SK-N-SH (cell line): ENCODE data around the gene RAB19. TPM values are rescaled to one million over a fixed set of nuclear protein-coding genes. Genes with fewer than 3 reads are reported as not detected.

Experiments used
- CTCF ChIA-PET: fragments of 300-600, 350-600 bp; formaldehyde crosslinking; extraction: SDS; loops from one replicate; lab custom pipeline; 2021; lab: Yijun Ruan, JAX
- POLR2A ChIA-PET: fragments of 350-600 bp; sonication (Branson Sonifier 250); formaldehyde crosslinking; extraction: SDS; loops from one replicate; lab custom pipeline; 2020; ENCODE audit warnings: antibody characterized with exemption, inconsistent platforms; lab: Yijun Ruan, JAX
- DNase-seq: peaks from one replicate; pipeline ENCODE4 v3.0.0; 2012
- H2AFZ ChIP-seq: fragments of 200-600 bp; sonication (generic); 2 replicates; pipeline ENCODE4 v1.8.1; 2016; ENCODE audit warnings: antibody characterized with exemption, mild to moderate bottlenecking, low read depth
- H3F3A ChIP-seq: fragments of 200-600 bp; sonication (generic); replicated peaks from 2 replicates; pipeline ENCODE3; 2016; ENCODE audit warnings: antibody characterized with exemption, mild to moderate bottlenecking; ENCODE audit not compliant: insufficient read depth
- H3K27ac ChIP-seq, 2 experiments: fragments of 200-500 bp in 1 of 2; fragments of 200-600 bp in 1 of 2; sonication (Bioruptor generic) in 1 of 2; sonication (generic), shearing (Covaris generic) in 1 of 2; 2 replicates each; pipeline versions ENCODE4 v1.5.1 to v1.6.1; 2014 to 2016; ENCODE audit warnings: low read depth in 2 of 2, inconsistent platforms in 1 of 2, low read length in 1 of 2, mild to moderate bottlenecking in 1 of 2, mixed read lengths in 1 of 2
- H3K27me3 ChIP-seq: fragments of 200-600 bp; sonication (generic), shearing (Covaris generic); 2 replicates; pipeline ENCODE4 v1.6.1; 2016; ENCODE audit warnings: mixed run types; ENCODE audit not compliant: insufficient read depth
- H3K36me3 ChIP-seq, 2 experiments: fragments of 200-500 bp in 1 of 2; fragments of 200-600 bp in 1 of 2; sonication (Bioruptor generic) in 1 of 2; sonication (generic) in 1 of 2; replicated peaks in 1 of 2; 2 replicates each; pipeline versions ENCODE3 to v1.5.1; 2014 to 2016; ENCODE audit warnings: low read length in 1 of 2, mild to moderate bottlenecking in 1 of 2; ENCODE audit not compliant: insufficient read depth in 2 of 2, control insufficient read depth in 1 of 2
- H3K4me1 ChIP-seq, 2 experiments: fragments of 200-500 bp in 1 of 2; fragments of 200-600 bp in 1 of 2; sonication (Bioruptor generic) in 1 of 2; sonication (generic), shearing (Covaris generic) in 1 of 2; 2 replicates each; pipeline versions ENCODE4 v1.5.1 to v1.6.1; 2014 to 2016; ENCODE audit warnings: low read depth in 1 of 2, low read length in 1 of 2, mixed run types in 1 of 2; ENCODE audit not compliant: insufficient read depth in 2 of 2, control insufficient read depth in 1 of 2
- H3K4me2 ChIP-seq: fragments of 200-600 bp; sonication (generic), shearing (Covaris generic); 2 replicates; pipeline ENCODE4 v1.6.1; 2017; ENCODE audit warnings: mixed run types
- H3K4me3 ChIP-seq, 2 experiments: fragments of 200-500 bp in 1 of 2; fragments of 200-600 bp in 1 of 2; sonication (Bioruptor generic) in 1 of 2; sonication (generic), shearing (Covaris generic) in 1 of 2; 2 replicates each; pipeline versions ENCODE4 v1.5.1 to v1.8.1; 2014 to 2016; ENCODE audit warnings: low read depth in 2 of 2, inconsistent platforms in 1 of 2, low read length in 1 of 2, mild to moderate bottlenecking in 1 of 2, mixed read lengths in 1 of 2, moderate library complexity in 1 of 2
- H3K79me2 ChIP-seq: fragments of 200-600 bp; sonication (generic); 2 replicates; pipeline ENCODE4 v1.8.1; 2017; ENCODE audit warnings: mild to moderate bottlenecking; ENCODE audit not compliant: insufficient read depth
- H3K9ac ChIP-seq: fragments of 200-600 bp; sonication (generic); 2 replicates; pipeline ENCODE4 v1.6.1; 2017; ENCODE audit warnings: mixed run types
- H3K9me2 ChIP-seq: fragments of 200-600 bp; sonication (generic); 2 replicates; pipeline ENCODE4 v1.6.1; 2017; ENCODE audit warnings: mixed run types
- H3K9me3 ChIP-seq: fragments of 200-600 bp; sonication (generic); 2 replicates; pipeline ENCODE4 v1.6.1; 2017; ENCODE audit warnings: mixed run types, mild to moderate bottlenecking, moderate library complexity
- H4K20me1 ChIP-seq: fragments of 200-600 bp; sonication (generic); 2 replicates; pipeline ENCODE4 v1.6.1; 2017; ENCODE audit warnings: mild to moderate bottlenecking, mixed run types; ENCODE audit not compliant: insufficient read depth
- CHD2 ChIP-seq: fragments of 150-350 bp; IDR thresholded peaks from 2 replicates; pipeline ENCODE4 v1.6.1; 2018; ENCODE audit warnings: low read length; ENCODE audit not compliant: partially characterized antibody
- ELF1 ChIP-seq: IDR thresholded peaks from 2 replicates; pipeline ENCODE4 v1.4.0; 2012
- EP300 ChIP-seq, 2 experiments: IDR thresholded peaks; 2 replicates each; pipeline versions ENCODE4 v1.4.0 to v1.6.1; 2012; ENCODE audit warnings: borderline replicate concordance in 1 of 2, low read depth in 1 of 2, low read length in 1 of 2
- FOSL2 ChIP-seq: IDR thresholded peaks from 2 replicates; pipeline ENCODE4 v1.4.0; 2012; ENCODE audit warnings: low read depth, mild to moderate bottlenecking, moderate library complexity, borderline replicate concordance
- FOXJ3 ChIP-seq: sonication (generic); formaldehyde crosslinking; IDR thresholded peaks from 2 replicates; pipeline ENCODE4 v1.5.1; 2020; ENCODE audit warnings: mild to moderate bottlenecking, missing genetic modification reagents
- GABPA ChIP-seq: IDR thresholded peaks from 2 replicates; pipeline ENCODE4 v1.4.0; 2012; ENCODE audit warnings: low read depth, mild to moderate bottlenecking
- GATA2 ChIP-seq: sonication (generic); formaldehyde crosslinking; IDR thresholded peaks from 2 replicates; pipeline ENCODE4 v1.5.0; 2020; ENCODE audit warnings: mild to moderate bottlenecking, missing genetic modification reagents
- MAX ChIP-seq: IDR thresholded peaks from 2 replicates; pipeline ENCODE4 v1.4.0; 2012; ENCODE audit warnings: low read depth
- MXI1 ChIP-seq: IDR thresholded peaks from 2 replicates; pipeline ENCODE4 v1.6.1; 2012; ENCODE audit warnings: mild to moderate bottlenecking, low read depth, low read length, improper control_type of control experiment
- NFIC ChIP-seq: IDR thresholded peaks from 2 replicates; pipeline ENCODE4 v1.4.0; 2012; ENCODE audit warnings: borderline replicate concordance
- RCOR1 ChIP-seq: fragments of 150-350 bp; IDR thresholded peaks from 2 replicates; pipeline ENCODE4 v1.6.1; 2017; ENCODE audit warnings: antibody characterized with exemption, low read length
- RXRA ChIP-seq: IDR thresholded peaks from 2 replicates; pipeline ENCODE4 v1.4.0; 2012; ENCODE audit warnings: low read depth, mild to moderate bottlenecking, borderline replicate concordance
- SIN3A ChIP-seq: IDR thresholded peaks from 2 replicates; pipeline ENCODE4 v1.6.1; 2012; ENCODE audit warnings: low read depth, mild to moderate bottlenecking, low read length, moderate library complexity, borderline replicate concordance
- TAF1 ChIP-seq: IDR thresholded peaks from 2 replicates; pipeline ENCODE4 v1.6.1; 2012; ENCODE audit warnings: low read depth, mild to moderate bottlenecking, low read length, moderate library complexity, borderline replicate concordance
- TEAD4 ChIP-seq: IDR thresholded peaks from 2 replicates; pipeline ENCODE4 v1.4.0; 2012; ENCODE audit warnings: mild to moderate bottlenecking, borderline replicate concordance; ENCODE audit not compliant: insufficient read depth
- USF1 ChIP-seq: IDR thresholded peaks from 2 replicates; pipeline ENCODE4 v1.4.0; 2012; ENCODE audit warnings: low read depth, borderline replicate concordance
- USF2 ChIP-seq: fragments of 150-350 bp; IDR thresholded peaks from 2 replicates; pipeline ENCODE4 v1.6.1; 2017; ENCODE audit warnings: antibody characterized with exemption, low read length, low read depth, borderline replicate concordance
- WGBS: methylation state at CpG from one replicate; pipeline ENCODE4 v1.1.6; 2017; ENCODE audit warnings: low lambda C conversion rate; 5-methylcytosine and 5-hydroxymethylcytosine counted together
- polyA plus RNA-seq, 3 experiments: library from polyadenylated mRNA; depleted of rRNA; stranded (reverse); fragments of >200 nt; gene quantifications; 2 replicates each; pipeline ENCODE4 v1.2.3, GENCODE V29; 2012

Gene RAB19
- polyA plus RNA-seq, 1 of the 3 experiments (the other 2 are of a cell fraction): not detected

GRCh38 chr7:140358412-140359051 lies 45.3 kb upstream of the RAB19 start:
- H3K27me3 ChIP-seq: no peaks in the 10 kb centered on the region
- ChIA-PET POLR2A (no interaction called here), CTCF (no interaction called here)
- H3K9ac ChIP-seq: no peak overlapping the region
- H3K9me3 ChIP-seq: no peaks in the 10 kb centered on the region
- H2AFZ ChIP-seq: no peak overlapping the region
- H3K27ac ChIP-seq: no peak overlapping the region
- H4K20me1 ChIP-seq: no peaks in the 10 kb centered on the region
- peaks cover 12 to 28% of the 10 kb centered on the region in 2 experiments for H3K36me3 ChIP-seq
- no peaks in the 10 kb centered on the region for H3K9me2 ChIP-seq
- DNase-seq: no peak
- no peak overlapping the region for H3K4me3 ChIP-seq
- H3K79me2 ChIP-seq: no peaks in the 10 kb centered on the region
- no peak overlapping the region for H3K4me2 ChIP-seq
- WGBS: 91% methylated on average over 10 of the region's 10 CpGs
- no peaks in the 10 kb centered on the region for H3K4me1 ChIP-seq
- H3F3A ChIP-seq: no peaks in the 10 kb centered on the region
- TF ChIP-seq CHD2 (no peak), GATA2 (CRISPR knock-in tag) (no peak), RCOR1 (no peak), RXRA (no peak), SIN3A (no peak)

GRCh38 chr7:140360697-140361229 lies 43.1 kb upstream of the RAB19 start:
- CTCF ChIA-PET: interaction anchor here (0.8 kb wide), 1 partner anchor 35 kb away, joined by 3 read pairs; no protein-coding TSS in a partner anchor
- DNase-seq: no peak
- POLR2A ChIA-PET: no interaction called here

More at GRCh38 chr7:140360697-140361229, 43.1 kb upstream of the RAB19 start:
- no peak overlapping the region for H3K4me2 ChIP-seq
- H3K4me3 ChIP-seq: no peak overlapping the region
- no peaks in the 10 kb centered on the region for H3K9me3 ChIP-seq
- no peaks in the 10 kb centered on the region for H4K20me1 ChIP-seq
- no peaks in the 10 kb centered on the region for H3F3A ChIP-seq
- TF ChIP-seq USF2 (no peak), USF1 (no peak), SIN3A (no peak), MAX (no peak), FOSL2 (no peak), NFIC (no peak), GABPA (no peak), EP300 (IDR thresholded peaks at IDR 0.05; ENCODE audit: borderline replicate concordance in 1 of 2, low read depth in 1 of 2, low read length in 1 of 2) (no peak), TEAD4 (no peak), ELF1 (no peak), MXI1 (no peak), FOXJ3 (CRISPR knock-in tag) (no peak), TAF1 (no peak)
- H3K79me2 ChIP-seq: no peaks in the 10 kb centered on the region
- 86% methylated on average over 6 of the region's 6 CpGs for whole genome bisulfite sequencing
- no peak overlapping the region for H3K9ac ChIP-seq
- H3K36me3 ChIP-seq: peaks cover 6 to 18% of the 10 kb centered on the region in 2 experiments
- peaks cover 0 to 2% of the 10 kb centered on the region in 2 experiments; a peak in 1 of 4 replicates for H3K4me1 ChIP-seq
- no peak overlapping the region for H2AFZ ChIP-seq
- H3K27ac ChIP-seq: no peak overlapping the region
- no peaks in the 10 kb centered on the region for H3K27me3 ChIP-seq
- no peaks in the 10 kb centered on the region for H3K9me2 ChIP-seq
